CD4-positive, alpha-beta T cell treated with Interleukin-4 for 4 hours (primary cell): ENCODE data around the gene ZNF101.
"Not testable (repeated sequence)": the region's sequence is repeated elsewhere in the genome, so short reads cannot be mapped to it uniquely, and the experiment has no call there.

ENCODE experiments used
- DNase-seq: peaks from one replicate; pipeline ENCODE4 v3.0.0-alpha.2; 2020

ZNF101 gene

GRCh38 chr19:19662344-19662743 lies 6.3 kb upstream of the ZNF101 start:
- DNase-seq = no peak

GRCh38 chr19:19662871-19663255 lies 5.8 kb upstream of the ZNF101 start:
- DNase-seq = no peak

- DNase-seq = peak; percentile 98
Measured at GRCh38 chr19:19663256-19664120, 5.2 kb upstream of the ZNF101 start, which contains the start of gene ATP13A1. Gene ATP13A1 (minus strand): TSS chr19:19663676. CDS start chr19:19663666, 10 bp downstream.

GRCh38 chr19:19665420-19665948 lies 3.2 kb upstream of the ZNF101 start:
- not testable (repeated sequence) for DNase-seq

GRCh38 chr19:19670070-19670551 lies 1.5 kb downstream of the ZNF101 start:
- DNase-seq = no peak

GRCh38 chr19:19672816-19673215 lies 4.2 kb downstream of the ZNF101 start:
- DNase-seq = no peak

GRCh38 chr19:19674315-19674714 lies 5.7 kb downstream of the ZNF101 start:
- no peak for DNase-seq

GRCh38 chr19:19677579-19677978 lies 8.9 kb downstream of the ZNF101 start:
- DNase-seq = no peak

- no peak for DNase-seq
Measured at GRCh38 chr19:19679176-19680073, 10.8 kb downstream of the ZNF101 start.

GRCh38 chr19:19686119-19686518 lies 17.5 kb downstream of the ZNF101 start:
- not testable (repeated sequence) for DNase-seq

GRCh38 chr19:19686580-19686979 lies 17.9 kb downstream of the ZNF101 start:
- DNase-seq = no peak

- no peak for DNase-seq
Measured at GRCh38 chr19:19687090-19687489, 18.5 kb downstream of the ZNF101 start.

- not testable (repeated sequence) for DNase-seq
Measured at GRCh38 chr19:19689023-19689422, 20.4 kb downstream of the ZNF101 start.

GRCh38 chr19:19691683-19692082 lies 23.0 kb downstream of the ZNF101 start:
- no peak for DNase-seq

- DNase-seq = no peak
Measured at GRCh38 chr19:19696386-19696785, 27.7 kb downstream of the ZNF101 start.

- DNase-seq = no peak
Measured at GRCh38 chr19:19697589-19697988, 28.9 kb downstream of the ZNF101 start.

- DNase-seq = not testable (repeated sequence)
Measured at GRCh38 chr19:19700493-19700892, 31.9 kb downstream of the ZNF101 start.

- DNase-seq = no peak
Measured at GRCh38 chr19:19704836-19705235, 36.2 kb downstream of the ZNF101 start.

GRCh38 chr19:19710506-19710905 lies 41.9 kb downstream of the ZNF101 start:
- no peak for DNase-seq

GRCh38 chr19:19711306-19711933 lies 42.8 kb downstream of the ZNF101 start:
- DNase-seq = no peak

- DNase-seq = no peak
Measured at GRCh38 chr19:19711934-19712828, 43.5 kb downstream of the ZNF101 start.

- no peak for DNase-seq
Measured at GRCh38 chr19:19719798-19720197, 51.2 kb downstream of the ZNF101 start.
